Measurements from ENCODE around the gene MCC.

DNA sequence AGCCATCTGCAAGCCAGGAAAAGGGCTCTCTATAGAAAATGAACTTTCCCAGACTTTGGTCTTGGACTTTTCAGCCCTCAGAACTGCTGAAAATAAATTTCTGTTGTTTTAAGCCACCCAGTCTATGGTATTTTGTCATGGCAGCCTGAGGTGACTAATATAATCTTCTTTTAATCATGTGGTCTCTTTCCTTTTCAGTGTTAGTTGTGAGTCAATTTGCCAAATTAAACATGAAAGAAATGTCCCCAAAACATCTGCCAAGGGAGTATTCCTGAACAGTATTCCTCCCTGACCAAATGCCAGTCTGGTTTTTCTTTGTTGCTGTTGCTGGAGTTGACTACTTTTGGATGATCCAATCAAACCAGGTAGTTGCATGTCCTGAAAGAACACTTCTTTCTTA, 20.5 kb upstream of the MCC start:
- TF ChIP-seq EZH2 (IDR thresholded peaks at IDR 0.05; ENCODE audit: insufficient read depth, poor library complexity, severe bottlenecking) (no peak), EZH2phosphoT487 (IDR thresholded peaks at IDR 0.05; ENCODE audit: insufficient read depth, low read depth) (no peak)
